ENCODE results near the gene VWA5B1.
"Not testable (repeated sequence)": the region's sequence is repeated elsewhere in the genome, so short reads cannot be mapped to it uniquely, and the experiment has no call there.

The VWA5B1 gene, protein sequence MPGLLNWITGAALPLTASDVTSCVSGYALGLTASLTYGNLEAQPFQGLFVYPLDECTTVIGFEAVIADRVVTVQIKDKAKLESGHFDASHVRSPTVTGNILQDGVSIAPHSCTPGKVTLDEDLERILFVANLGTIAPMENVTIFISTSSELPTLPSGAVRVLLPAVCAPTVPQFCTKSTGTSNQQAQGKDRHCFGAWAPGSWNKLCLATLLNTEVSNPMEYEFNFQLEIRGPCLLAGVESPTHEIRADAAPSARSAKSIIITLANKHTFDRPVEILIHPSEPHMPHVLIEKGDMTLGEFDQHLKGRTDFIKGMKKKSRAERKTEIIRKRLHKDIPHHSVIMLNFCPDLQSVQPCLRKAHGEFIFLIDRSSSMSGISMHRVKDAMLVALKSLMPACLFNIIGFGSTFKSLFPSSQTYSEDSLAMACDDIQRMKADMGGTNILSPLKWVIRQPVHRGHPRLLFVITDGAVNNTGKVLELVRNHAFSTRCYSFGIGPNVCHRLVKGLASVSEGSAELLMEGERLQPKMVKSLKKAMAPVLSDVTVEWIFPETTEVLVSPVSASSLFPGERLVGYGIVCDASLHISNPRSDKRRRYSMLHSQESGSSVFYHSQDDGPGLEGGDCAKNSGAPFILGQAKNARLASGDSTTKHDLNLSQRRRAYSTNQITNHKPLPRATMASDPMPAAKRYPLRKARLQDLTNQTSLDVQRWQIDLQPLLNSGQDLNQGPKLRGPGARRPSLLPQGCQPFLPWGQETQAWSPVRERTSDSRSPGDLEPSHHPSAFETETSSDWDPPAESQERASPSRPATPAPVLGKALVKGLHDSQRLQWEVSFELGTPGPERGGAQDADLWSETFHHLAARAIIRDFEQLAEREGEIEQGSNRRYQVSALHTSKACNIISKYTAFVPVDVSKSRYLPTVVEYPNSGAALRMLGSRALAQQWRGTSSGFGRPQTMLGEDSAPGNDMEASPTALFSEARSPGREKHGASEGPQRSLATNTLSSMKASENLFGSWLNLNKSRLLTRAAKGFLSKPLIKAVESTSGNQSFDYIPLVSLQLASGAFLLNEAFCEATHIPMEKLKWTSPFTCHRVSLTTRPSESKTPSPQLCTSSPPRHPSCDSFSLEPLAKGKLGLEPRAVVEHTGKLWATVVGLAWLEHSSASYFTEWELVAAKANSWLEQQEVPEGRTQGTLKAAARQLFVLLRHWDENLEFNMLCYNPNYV

GRCh38 chr1:20290624-20291597 lies at the start of gene VWA5B1:
TSS of gene VWA5B1 (plus strand) at chr1:20290875. CDS start at chr1:20310602, 19,727 bp downstream.
- DNase-seq (ENCODE audit: low spot score): no peak

- DNase-seq (ENCODE audit: low spot score): no peak
These were observed 47.7 kb upstream of the VWA5B1 start for GRCh38 chr1:20242890-20243479.

GRCh38 chr1:20248971-20249612 lies 41.6 kb upstream of the VWA5B1 start:
- DNase-seq (ENCODE audit: low spot score): no peak

DNA sequence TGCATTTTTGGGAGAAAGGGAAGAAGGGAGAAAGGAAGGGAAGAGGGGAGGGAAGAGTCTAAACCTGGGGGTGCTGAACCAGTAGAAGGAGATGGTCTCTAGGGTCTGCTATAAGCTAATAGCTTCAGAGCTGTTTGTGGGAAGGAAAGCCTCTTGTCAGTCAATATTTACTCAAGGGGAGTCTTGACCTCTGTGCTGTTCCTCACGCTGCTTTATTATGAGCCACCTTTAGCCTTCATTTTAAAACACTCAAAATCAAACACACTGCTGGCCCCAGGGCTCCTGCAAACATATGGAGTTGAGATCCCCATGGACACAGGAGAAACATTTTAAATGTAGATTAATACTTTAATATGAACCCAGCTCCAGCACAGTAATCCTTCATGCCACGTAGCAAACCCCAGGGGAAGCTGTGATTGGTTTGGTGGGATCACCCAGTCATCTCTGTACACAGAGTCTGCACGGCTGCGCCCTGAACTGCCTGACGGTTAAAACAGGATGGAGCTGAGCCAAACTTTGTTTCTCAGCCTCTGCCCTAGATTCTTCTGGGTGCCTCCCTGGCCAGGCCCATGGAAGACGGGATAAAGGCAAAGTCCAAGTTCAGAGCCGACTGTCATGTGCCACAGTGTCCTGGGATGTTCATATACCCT lies 40.2 kb upstream of the VWA5B1 start:
- no peak for DNase-seq (ENCODE audit: low spot score)

- DNase-seq (ENCODE audit: low spot score): no peak
These were observed 38.1 kb upstream of the VWA5B1 start for GRCh38 chr1:20252587-20252986.

DNA sequence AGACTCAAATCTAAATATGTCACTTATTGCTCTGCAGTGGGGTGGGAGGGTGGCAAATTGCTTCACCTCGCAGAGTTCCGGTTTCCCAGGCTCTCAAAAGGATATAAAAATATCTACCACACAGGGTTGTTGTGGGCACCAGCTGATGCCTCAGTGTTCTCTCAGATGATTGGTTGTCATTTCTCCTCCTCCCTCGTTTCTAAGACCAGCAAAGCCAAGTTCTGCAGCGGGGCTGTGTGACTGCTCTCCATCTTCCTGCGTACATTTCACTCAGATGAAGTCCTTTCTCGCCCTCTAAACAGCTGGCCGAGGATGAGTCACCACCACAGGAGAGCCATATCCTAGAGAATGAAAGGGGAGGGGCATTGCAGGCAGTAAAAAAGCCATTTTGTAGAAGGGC lies 35.0 kb upstream of the VWA5B1 start:
- peak; percentile 40 for DNase-seq (ENCODE audit: low spot score)

- no peak for DNase-seq (ENCODE audit: low spot score)
These were observed 31.0 kb upstream of the VWA5B1 start for GRCh38 chr1:20259646-20260045.

DNA sequence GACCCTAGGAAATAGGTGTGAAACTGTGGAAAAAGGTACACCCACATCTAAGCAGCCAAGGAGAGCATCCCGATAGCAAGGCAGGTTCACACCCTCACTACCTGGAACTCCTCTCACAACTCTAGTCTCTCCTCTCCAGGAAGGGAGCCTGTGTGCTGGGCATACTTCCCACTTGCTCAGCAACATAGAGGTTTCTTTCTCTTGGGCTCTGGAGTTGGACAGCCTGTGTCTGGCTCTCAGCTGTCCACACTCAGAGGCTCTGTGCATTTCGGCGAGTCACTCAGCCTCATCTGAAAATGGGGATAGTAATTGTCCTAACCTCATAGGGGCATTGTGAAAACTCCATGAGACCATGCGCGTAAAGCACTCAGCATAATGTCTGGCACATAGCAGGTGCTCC lies 29.6 kb upstream of the VWA5B1 start:
- no peak for DNase-seq (ENCODE audit: low spot score)

GRCh38 chr1:20262810-20263534 lies 27.7 kb upstream of the VWA5B1 start:
- DNase-seq (ENCODE audit: low spot score): no peak

- DNase-seq (ENCODE audit: low spot score): no peak
These were observed 25.4 kb upstream of the VWA5B1 start for GRCh38 chr1:20265250-20265649.

DNA sequence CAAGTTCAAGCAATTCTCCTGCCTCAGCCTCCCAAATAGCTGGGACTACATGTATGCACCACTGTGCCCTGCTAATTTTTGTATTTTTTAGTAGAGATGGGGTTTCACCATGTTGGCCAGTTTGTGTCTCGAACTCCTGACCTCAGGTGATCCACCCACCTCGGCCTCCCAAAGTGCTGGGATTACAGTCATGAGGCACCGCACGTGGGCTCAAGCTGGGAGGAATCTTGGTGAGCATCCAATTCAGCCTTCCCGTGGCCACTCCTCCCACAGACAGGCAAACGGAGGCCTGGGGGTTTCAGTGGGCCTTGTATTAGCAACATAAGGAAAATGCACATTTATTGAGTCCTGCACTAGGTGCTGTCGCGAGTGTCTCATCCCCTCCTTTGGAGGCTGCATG lies 24.5 kb upstream of the VWA5B1 start:
- DNase-seq (ENCODE audit: low spot score): no peak

DNA sequence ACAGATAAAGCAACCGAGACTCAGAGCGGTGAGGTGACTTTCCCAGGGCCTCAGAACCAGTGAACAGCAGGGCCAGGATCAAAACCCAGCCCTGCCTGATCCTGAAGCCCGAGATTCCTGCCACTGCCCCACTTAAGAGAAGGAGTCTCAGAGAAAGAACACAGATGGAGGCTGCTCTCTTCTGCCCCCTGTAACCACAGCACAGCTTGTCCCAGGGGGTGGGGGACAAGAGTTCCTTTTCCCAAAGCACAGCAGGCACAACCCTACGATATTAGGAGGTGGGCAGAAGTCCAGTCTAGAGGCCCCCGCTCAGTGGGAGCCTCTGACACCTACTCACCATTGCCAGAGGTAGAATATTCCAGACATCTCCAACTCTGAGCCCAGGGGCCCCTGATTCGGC lies 24.0 kb upstream of the VWA5B1 start:
- DNase-seq (ENCODE audit: low spot score): no peak

DNA sequence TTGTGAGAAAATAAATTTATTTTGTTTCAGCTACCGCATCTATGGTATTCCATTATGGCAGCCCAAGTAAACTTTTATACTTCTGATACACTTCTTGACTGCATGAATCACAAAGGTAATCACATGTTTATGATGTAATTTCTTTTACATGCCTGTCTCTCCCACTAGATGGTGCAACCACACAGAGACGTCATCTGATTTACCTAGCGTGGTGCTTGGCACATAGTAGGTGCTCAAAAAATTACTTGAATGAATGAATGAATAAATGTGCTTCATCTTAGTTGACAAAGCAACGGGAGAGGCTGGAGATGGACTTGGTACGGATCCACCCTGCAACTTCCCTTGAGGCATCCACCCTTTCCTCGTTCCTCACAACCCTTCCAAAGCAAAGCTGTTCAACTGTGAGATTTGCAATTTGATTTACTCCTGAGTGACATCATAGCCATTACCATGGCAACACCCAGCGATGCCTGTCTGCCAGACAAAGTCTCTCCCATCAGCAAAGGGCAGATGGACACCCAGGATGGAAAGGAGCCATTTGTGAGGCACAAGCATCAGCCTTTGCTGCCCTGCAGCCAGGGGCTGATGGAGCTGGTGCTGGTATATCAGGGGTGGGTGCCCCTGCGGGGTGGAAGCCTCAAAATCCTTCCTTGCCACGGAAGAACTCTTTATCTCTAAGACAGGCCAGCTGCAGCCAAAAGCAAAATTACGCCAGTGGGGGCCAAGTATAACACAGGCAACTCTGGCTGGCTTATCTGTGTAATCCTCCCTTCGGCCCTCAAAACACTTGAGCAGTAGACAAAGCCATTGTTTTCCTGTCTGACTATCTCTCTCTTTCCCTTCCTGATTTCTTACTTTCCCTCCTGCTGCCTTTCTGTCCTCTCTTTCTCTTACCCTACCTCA lies 18.9 kb upstream of the VWA5B1 start:
- no peak for DNase-seq (ENCODE audit: low spot score)

- not testable (repeated sequence) for DNase-seq (ENCODE audit: low spot score)
These were observed 17.0 kb upstream of the VWA5B1 start for GRCh38 chr1:20273716-20274115.

GRCh38 chr1:20275319-20275925 lies 15.3 kb upstream of the VWA5B1 start:
- DNase-seq (ENCODE audit: low spot score): no peak

- no peak for DNase-seq (ENCODE audit: low spot score)
These were observed 14.1 kb upstream of the VWA5B1 start for GRCh38 chr1:20276485-20277159.

GRCh38 chr1:20278692-20279130 lies 12.0 kb upstream of the VWA5B1 start:
- no peak for DNase-seq (ENCODE audit: low spot score)

Data from COLO829 (cell line).